Motor neuron (in vitro differentiated cells): Measurements from ENCODE around the gene TNFRSF1A. TPM values are rescaled to one million over a fixed set of nuclear protein-coding genes. Genes with fewer than 3 reads are reported as not detected.

Experiments
- ATAC-seq, 8 experiments: fragments of 200-7000 bp; cut with Tn5 transposase; replicated peaks in 6 of 8; 2 replicates each; pipeline ENCODE4 v1.8.0; 2021; ENCODE audit warnings: mild to moderate bottlenecking in 8 of 8, moderate library complexity in 8 of 8
- H3K27ac ChIP-seq, 2 donors: fragments of 250-450 bp; sonication (Bioruptor Pico); 2 replicates each; pipeline ENCODE4 v1.9.0; 2021; ENCODE audit warnings: antibody characterized with exemption in 2 of 2, mild to moderate bottlenecking in 2 of 2, moderate library complexity in 1 of 2
- H3K4me1 ChIP-seq, 2 donors: fragments of 250-450 bp; sonication (Bioruptor Pico); replicated peaks in 1 of 2; 2 replicates each; pipeline ENCODE4 v1.6.1; 2021; ENCODE audit warnings: antibody characterized with exemption in 2 of 2, mild to moderate bottlenecking in 2 of 2, moderate library complexity in 1 of 2
- H3K4me3 ChIP-seq, 5 donors: fragments of 250-450 bp; sonication (Bioruptor Pico); 2 replicates each; pipeline ENCODE4 v1.9.0; 2021; ENCODE audit warnings: antibody characterized with exemption in 5 of 5, mild to moderate bottlenecking in 5 of 5, moderate library complexity in 4 of 5
- WGBS, 10 experiments: fragments of 450-650 bp; shearing (Covaris generic); methylation state at CpG; one replicate each; pipeline ENCODE4 v1.0.0; 2022; 5-methylcytosine and 5-hydroxymethylcytosine counted together
- in situ Hi-C, 9 experiments: fragments of 400-800 bp; cut with MboI; loops; one replicate each; pipeline ENCODE4 v1.15.0; 2021; ENCODE audit warnings: low sequenced_read_pairs in 9 of 9, low pct_unique_long_range_greater_than_20kb in 2 of 9; ENCODE audit not compliant: unreplicated experiment in 9 of 9
- total RNA-seq, 8 experiments: library from RNA; unstranded; fragments of 300-600 nt; gene quantifications; 2 replicates each; pipeline versions ENCODE4 v1.2.3 to v1.2.4, GENCODE V29; 2022

Gene TNFRSF1A
- total RNA-seq, result 100 to 1,000 TPM in 1 of 8 experiments, 10 to 100 TPM in 6, 1 to 10 TPM in 1; 5.5 to 118 (median 35.7) TPM

DNA sequence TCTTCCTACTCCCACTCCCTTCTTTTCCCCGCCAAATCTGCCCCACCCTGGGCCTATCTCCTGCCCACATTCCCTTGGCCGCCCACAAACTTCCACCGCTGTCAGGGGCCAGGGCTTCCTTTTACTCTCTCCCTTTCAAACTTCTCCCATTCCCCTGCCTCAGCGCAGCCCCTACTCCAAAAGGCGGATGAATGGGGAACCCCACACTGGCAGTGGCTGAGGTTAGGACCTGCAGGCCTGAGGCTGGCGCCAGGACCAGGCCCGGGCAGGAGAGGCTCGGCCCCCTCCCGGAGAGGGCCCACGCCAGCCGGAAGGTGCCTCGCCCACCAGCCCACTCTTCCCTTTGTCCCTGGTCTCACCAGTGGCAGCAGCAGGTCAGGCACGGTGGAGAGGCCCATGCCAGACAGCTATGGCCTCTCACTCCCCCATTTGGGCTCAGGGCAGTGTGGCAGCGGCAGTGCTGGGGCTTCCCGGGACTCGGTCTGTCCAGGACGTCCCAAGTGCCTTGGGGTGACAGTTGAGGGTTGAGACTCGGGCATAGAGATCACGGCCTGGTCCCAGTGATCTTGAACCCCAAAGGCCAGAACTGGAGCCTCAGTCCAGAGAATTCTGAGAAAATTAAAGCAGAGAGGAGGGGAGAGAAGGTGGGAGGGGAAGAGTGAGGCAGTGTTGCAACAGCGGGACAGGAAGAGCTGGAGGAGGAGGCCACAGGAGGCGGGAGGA is at the start of gene TNFRSF1A:
Gene TNFRSF1A (minus strand): TSS at position 660 of the 723 bp plus-strand sequence. CDS start 262 bp downstream, at position 398.
- peaks cover 44 to 47% of the 10 kb centered on the region in 2 donors for H3K4me1 ChIP-seq
- peak within 1 kb of the TSS; percentile 19 to 68 (median 46) for H3K4me3 ChIP-seq
- ATAC-seq, result peak; percentile 35 to 75 (median 58)
- WGBS, 10 experiments, result 0 to 20% (median 10%) methylated on average over 1 to 13 of the region's 21 CpGs; no CpG with 5 or more reads in 3 of the 10 experiments
- in situ Hi-C loops, result no loop called here
- H3K27ac ChIP-seq, result peak within 1 kb of the TSS; percentile 68 to 83

GRCh38 chr12:6391013-6391412 is 49.1 kb upstream of the TNFRSF1A start:
- Histone ChIP-seq H3K4me3 (no peak overlapping the region), H3K4me1 (no peaks in the 10 kb centered on the region), H3K27ac (no peak overlapping the region)
- ATAC-seq, result peak in 1 of 8 experiments; percentile 0
- in situ Hi-C loops, result no loop called here
- 80 to 100% (median 92%) methylated on average over 1 to 6 of the region's 17 CpGs; no CpG with 5 or more reads in 5 of the 10 experiments for WGBS, 10 experiments

DNA sequence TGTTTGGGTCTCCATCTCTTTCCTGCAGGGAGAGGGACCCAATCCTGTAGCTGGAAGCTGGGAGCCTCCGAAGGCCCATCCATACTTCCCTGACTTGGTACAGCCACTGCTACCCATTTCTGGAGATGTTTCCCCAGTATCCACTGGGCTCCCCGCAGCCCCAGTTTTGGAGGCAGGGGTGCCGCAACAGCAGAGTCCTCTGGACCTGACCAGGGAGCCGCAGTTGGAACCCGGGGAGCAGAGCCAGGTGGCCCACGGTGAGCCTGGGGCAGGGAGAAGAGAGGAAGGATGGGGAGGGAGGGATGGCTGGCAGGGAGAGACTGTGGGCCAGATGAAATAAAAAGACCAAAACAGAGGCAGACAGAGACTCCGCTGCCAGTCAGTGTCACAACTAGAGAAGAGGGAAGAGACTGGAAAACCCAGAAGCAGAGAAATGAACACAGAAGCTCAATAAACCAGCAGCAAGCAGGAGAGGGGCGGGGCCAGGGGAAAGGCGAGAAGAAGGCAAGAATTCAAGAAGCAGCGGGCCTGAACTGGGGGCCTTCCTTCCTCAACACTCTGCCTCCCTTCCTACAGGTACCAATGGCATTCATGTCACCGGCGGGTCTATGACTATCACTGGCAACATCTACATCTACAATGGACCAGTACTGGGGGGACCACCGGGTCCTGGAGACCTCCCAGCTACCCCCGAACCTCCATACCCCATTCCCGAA is 48.4 kb upstream of the TNFRSF1A start:
- no peak overlapping the region for H3K4me3 ChIP-seq
- WGBS, 10 experiments, result 40 to 100% (median 82%) methylated on average over 1 to 8 of the region's 15 CpGs; no CpG with 5 or more reads in 2 of the 10 experiments
- H3K27ac ChIP-seq, result no peak overlapping the region
- H3K4me1 ChIP-seq, result no peaks in the 10 kb centered on the region
- ATAC-seq, result peak in 1 of 8 experiments; percentile 0
- in situ Hi-C loops, result no loop called here

DNA sequence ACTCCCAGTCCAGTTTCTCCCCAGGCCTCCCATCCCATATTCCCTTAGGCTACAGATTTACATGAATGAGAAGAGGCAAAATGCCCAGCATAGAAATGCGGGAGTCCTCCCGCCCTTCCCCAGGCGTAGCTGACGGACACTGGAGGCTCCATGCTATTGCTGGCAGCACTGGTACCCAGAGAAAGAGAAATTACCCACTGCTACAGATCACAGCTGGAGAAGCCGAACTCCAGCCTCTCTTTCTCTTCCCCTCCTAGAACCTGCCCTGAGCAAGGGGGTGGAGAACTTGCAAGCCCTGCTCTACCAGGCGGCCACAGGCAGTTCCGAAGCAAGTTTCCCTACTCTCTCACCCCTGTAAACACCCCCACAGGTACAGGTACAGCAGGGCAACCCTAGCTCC is 45.7 kb upstream of the TNFRSF1A start:
- in situ Hi-C loops, result no loop called here

GRCh38 chr12:6386491-6386890 is 44.6 kb upstream of the TNFRSF1A start:
- ATAC-seq, result no peak
- in situ Hi-C loops, result no loop called here
- Histone ChIP-seq H3K4me1 (peaks cover 0 to 3% of the 10 kb centered on the region in 2 donors), H3K27ac (no peak overlapping the region), H3K4me3 (no peak overlapping the region)
- WGBS, 10 experiments, result 0 to 80% (median 21%) methylated on average over 1 of the region's 1 CpG; no CpG with 5 or more reads in 2 of the 10 experiments

More for the DNA sequence above, 45.7 kb upstream of the TNFRSF1A start:
- ATAC-seq, result no peak
- H3K4me3 ChIP-seq, result no peak overlapping the region
- WGBS, 10 experiments, result 0 to 70% (median 53%) methylated on average over 2 to 5 of the region's 7 CpGs; no CpG with 5 or more reads in 7 of the 10 experiments
- peaks cover 0 to 3% of the 10 kb centered on the region in 2 donors for H3K4me1 ChIP-seq
- no peak overlapping the region for H3K27ac ChIP-seq

DNA sequence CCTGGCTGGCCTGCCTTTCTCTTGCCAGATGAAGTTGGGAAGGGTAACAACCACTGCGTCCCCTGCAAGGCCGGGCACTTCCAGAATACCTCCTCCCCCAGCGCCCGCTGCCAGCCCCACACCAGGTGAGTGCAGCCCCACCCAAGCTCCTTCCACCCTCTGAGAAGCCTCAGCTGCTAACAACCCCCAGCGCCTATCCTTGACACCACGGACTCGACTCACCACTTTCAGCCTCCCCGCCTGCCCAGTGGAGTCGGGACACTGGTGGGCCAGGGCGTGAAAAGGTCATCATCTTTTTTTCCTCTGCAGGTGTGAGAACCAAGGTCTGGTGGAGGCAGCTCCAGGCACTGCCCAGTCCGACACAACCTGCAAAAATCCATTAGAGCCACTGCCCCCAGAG is 44.2 kb upstream of the TNFRSF1A start:
- ATAC-seq, result no peak
- Histone ChIP-seq H3K4me1 (peaks cover 0 to 3% of the 10 kb centered on the region in 2 donors), H3K27ac (no peak overlapping the region), H3K4me3 (no peak overlapping the region)
- WGBS, 10 experiments, result 83 to 100% (median 93%) methylated on average over 1 to 2 of the region's 11 CpGs; no CpG with 5 or more reads in 7 of the 10 experiments
- in situ Hi-C loops, result no loop called here

- in situ Hi-C loops, result no loop called here
- Histone ChIP-seq H3K4me1 (peaks cover 0 to 3% of the 10 kb centered on the region in 2 donors), H3K4me3 (no peak overlapping the region), H3K27ac (no peak overlapping the region)
- ATAC-seq, result peak in 3 of 8 experiments; percentile 2 to 14 (median 3)
- 0 to 100% (median 96%) methylated on average over 1 to 12 of the region's 36 CpGs; no CpG with 5 or more reads in 5 of the 10 experiments for WGBS, 10 experiments
These were observed 42.9 kb upstream of the TNFRSF1A start for GRCh38 chr12:6384499-6385436.

DNA sequence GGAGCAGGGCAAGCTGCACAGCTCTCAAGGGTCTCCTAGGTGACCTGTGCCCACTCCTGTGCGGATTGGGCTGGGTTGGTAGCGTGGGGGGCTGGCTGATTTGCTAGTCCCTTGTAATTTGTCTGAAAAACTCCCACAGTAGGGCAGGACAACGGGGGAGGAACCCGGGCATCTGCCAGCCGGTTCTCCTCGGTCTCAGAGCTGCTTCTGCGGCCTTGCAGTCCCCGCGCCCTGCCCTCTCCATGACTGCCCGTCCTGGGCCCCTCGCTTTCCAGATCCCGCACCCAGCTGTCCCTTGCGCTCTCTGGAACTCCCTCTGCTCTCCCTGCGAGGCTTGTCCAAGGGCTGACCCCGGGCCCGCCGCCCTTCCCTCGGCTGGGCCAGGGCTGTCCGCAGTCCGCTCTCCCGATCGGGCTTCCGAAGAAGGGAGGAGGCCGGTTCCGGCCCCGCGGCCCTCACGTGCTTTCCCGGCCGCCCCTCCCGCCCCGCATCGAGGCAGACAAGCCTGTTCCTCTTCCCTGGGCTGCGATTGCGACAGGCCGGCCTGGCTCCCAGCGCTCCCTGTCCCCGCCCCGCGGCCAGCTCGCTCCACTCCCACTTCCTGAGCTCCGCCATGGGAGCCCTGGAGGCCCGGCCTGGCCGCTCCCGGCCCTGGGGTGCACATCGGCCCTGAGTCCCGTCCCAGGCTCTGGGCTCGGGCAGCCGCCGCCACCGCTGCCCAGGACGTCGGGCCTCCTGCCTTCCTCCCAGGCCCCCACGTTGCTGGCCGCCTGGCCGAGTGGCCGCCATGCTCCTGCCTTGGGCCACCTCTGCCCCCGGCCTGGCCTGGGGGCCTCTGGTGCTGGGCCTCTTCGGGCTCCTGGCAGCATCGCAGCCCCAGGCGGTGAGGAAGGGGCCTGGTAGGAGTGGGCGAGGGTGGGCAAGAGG is 42.0 kb upstream of the TNFRSF1A start, which contains the start of gene LTBR:
Gene LTBR (plus strand): TSS at position 591 of the 927 bp plus-strand sequence. CDS start 197 bp downstream, at position 788.
- Histone ChIP-seq H3K27ac (no peak within 1 kb of the TSS), H3K4me1 (peaks cover 0 to 3% of the 10 kb centered on the region in 2 donors), H3K4me3 (no peak within 1 kb of the TSS)
- ATAC-seq, result peak in 7 of 8 experiments; percentile 65 to 96 (median 79)
- 0 to 84% (median 0%) methylated on average over 1 to 11 of the region's 62 CpGs; no CpG with 5 or more reads in 4 of the 10 experiments for WGBS, 10 experiments
- in situ Hi-C loops, result no loop called here

GRCh38 chr12:6382982-6383381 is 41.1 kb upstream of the TNFRSF1A start:
- H3K4me1 ChIP-seq, result peaks cover 0 to 3% of the 10 kb centered on the region in 2 donors
- no peak for ATAC-seq
- in situ Hi-C loops, result no loop called here
- 100% methylated on average over 1 to 4 of the region's 6 CpGs; no CpG with 5 or more reads in 8 of the 10 experiments for WGBS, 10 experiments
- no peak overlapping the region for H3K27ac ChIP-seq
- H3K4me3 ChIP-seq, result no peak overlapping the region

DNA sequence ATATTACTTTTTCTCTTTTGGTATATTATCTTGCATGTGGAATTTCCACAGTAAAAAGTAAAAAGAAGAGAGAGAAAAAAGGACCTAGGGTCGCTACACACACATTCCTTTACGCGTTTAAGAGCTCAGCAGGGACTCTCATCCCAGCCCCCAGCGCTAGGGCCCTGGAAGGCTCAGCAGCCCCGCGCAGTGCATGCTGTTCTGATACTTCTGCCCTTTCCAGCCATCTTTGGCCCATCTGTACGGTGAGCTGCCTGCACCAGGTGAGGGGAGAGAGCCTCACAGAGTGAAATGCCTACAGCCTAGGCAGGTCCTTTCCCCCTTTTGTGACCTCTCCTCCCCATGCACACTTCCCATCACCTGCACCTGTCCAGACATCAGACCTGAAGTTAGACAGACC is 40.5 kb upstream of the TNFRSF1A start:
- in situ Hi-C loops, result no loop called here
- H3K27ac ChIP-seq, result no peak overlapping the region
- peaks cover 0 to 3% of the 10 kb centered on the region in 2 donors for H3K4me1 ChIP-seq
- no peak for ATAC-seq
- no peak overlapping the region for H3K4me3 ChIP-seq
- WGBS, 10 experiments, result 38 to 100% (median 73%) methylated on average over 1 to 7 of the region's 7 CpGs; no CpG with 5 or more reads in 3 of the 10 experiments
